Globus pallidus (tissue), 1 donor: Measurements from ENCODE around the gene NECTIN2.

ENCODE experiments used
- DNase-seq: peaks from one replicate; pipeline ENCODE4 v3.0.0-alpha.2; 2015; ENCODE audit warnings: low spot score

NECTIN2 gene

DNA sequence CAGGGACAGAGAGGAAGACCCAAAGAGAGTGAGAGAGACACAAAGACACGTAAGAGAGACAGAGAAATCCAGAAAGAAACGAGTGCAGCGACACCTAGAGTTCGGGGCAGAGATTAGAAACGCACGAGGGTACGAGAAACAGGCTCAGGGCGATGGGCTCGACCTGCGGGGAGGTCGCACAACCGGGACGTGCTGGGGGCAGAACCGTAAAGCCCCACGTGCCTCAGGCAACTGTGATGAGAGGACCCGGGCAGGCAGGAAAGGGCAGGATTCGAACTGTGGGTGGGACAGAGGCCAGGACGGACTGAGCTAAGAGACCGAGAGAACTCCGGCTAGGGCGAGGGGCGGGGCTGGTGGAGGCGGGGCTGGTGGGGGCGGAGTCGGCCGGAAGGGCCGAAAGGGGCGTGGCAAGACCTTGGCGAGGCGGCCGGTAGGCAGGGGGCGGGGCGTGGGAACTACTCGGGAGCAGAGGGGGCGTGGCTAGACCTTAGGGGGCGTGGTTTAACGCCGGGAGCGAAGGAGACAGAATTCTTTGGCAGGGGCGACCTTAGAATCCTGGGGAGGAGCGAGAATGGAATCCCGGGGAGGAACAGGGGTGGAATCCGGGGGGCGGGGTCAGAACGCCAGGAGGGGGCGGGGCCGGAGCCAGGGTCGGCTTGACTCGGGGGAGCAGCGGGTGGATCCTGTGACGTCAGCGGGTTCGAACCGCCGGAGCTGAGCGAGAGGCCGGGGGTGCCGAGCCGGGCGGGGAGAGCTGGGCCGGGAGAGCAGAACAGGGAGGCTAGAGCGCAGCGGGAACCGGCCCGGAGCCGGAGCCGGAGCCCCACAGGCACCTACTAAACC lies at the start of gene NECTIN2:
TSS of gene NECTIN2 (plus strand) at position 686 of the 843 bp plus-strand sequence. CDS start 229 bp downstream, outside the sequence.
- DNase-seq: peak; percentile 76

- no peak for DNase-seq
Measured at GRCh38 chr19:44796701-44797115, 49.4 kb upstream of the NECTIN2 start.

DNA sequence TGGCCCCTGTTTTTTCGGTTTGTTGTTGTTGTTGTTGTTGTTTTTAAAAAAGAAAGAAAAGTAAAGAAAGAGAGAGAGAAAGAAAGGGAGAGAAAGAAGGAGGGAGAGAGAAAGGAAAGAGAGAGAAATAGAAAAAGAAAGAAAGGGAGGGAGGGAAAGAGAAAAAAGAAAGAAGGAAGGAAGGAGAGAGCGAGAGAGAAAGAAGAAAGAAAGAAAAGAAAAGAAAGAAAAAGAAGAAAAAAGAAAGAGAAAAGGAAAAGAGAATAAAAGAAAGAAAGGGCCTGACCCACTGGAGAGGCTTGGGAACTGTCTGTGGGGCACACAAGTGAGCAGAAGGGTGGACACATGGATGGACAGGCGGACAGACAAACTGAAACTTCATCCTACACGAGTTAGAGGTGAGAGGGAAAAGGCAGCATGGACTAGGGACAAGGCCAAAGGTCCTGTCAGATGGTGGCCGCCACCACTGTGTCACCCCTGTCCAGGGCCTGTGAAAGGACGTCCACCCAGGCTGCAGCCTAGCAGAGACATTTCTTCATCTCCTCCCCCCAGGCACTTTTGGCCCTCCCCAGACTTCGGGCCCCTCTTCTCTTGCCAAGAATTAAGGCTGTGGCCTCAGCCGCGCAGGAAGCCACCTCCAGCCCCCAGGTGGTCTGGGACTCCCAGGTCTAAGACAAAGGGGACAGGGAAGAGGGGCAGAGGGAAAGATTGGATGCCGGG lies 46.3 kb upstream of the NECTIN2 start:
- DNase-seq: no peak

GRCh38 chr19:44800461-44800860 lies 45.6 kb upstream of the NECTIN2 start:
- DNase-seq: peak; percentile 41

DNA sequence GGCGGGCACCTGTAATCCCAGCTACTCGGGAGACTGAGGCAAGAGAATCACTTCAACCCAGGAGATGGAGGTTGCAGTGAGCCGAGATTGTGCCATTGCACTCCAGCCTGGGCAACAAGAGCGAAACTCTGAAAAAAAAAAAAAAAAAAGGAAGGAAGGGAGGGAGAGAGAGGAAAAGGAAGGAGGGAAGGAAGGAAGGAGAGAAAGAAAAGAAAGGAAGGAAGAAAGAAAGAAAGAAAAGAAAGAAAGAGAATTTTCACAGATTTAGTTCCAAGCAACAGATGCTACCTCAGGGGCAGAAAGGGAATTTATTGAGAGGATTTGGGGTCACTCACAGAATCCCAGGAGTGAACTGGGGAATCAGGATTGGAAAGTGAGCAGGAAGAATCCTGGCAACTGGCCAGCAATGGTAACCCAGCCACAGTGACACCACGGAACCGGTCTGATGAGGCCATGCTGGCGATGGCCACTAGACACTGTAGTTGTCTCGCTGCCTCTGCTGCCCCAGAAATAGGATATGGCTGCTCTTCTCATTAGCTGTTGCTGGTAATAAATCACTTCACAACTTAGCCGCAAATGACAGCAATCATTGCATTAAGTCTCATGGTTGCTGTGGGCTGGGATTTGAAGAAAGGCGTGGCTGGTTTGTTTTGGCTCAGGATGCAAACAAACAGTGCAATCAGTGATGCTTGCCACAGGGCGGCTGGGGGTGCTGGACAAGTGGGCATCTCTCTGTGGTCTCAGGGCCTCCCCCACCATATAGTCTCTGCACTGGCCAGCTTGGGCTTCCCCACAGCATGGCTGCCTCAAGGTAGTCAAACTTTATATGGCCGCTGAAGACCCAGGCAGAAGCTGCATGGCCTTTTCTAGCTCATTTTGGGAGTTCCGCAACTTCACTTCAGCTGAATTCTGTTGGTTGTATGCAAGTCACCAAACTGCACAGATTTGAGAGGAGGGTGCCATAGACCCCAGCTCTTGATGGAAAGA lies 42.4 kb upstream of the NECTIN2 start:
- no peak for DNase-seq

DNA sequence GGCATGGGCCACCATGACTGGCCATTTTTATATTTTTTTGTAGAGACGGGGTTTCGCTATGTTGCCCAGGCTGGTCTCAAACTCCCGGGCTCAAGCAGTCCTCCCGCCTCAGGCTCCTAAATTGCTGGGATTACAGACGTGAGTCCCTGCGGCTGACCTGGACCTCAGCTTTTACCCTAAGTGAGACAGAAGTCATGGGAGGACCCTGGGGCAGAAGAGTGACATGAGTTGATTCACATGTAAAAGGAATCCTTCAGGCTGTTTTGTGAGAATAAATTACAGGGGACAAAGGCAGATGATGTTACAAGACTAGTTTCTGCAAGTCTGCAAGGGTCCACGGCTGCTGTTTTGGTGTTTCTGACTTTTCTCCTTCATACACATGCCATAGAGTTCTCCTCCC lies 39.8 kb upstream of the NECTIN2 start:
- DNase-seq: no peak

DNA sequence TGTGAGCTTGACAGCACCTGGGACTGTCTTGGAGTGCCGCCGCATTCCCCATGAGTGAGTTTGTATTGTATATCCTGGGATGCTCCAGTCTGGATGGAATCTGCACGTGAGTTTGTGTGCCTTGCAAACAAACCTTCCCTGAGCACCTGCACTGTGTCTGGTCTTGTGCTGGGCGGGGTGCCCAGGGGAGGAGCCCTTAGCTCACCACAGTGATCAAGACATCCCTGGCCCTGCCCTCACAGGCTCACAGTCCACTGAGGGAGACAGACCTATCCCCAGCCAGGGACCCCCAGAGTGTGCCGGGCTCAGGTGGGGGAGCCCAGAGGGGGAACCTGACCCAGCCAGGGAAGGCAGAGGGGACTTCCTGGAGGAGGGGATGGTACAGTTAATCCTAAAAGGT lies 38.9 kb upstream of the NECTIN2 start:
- no peak for DNase-seq

DNA sequence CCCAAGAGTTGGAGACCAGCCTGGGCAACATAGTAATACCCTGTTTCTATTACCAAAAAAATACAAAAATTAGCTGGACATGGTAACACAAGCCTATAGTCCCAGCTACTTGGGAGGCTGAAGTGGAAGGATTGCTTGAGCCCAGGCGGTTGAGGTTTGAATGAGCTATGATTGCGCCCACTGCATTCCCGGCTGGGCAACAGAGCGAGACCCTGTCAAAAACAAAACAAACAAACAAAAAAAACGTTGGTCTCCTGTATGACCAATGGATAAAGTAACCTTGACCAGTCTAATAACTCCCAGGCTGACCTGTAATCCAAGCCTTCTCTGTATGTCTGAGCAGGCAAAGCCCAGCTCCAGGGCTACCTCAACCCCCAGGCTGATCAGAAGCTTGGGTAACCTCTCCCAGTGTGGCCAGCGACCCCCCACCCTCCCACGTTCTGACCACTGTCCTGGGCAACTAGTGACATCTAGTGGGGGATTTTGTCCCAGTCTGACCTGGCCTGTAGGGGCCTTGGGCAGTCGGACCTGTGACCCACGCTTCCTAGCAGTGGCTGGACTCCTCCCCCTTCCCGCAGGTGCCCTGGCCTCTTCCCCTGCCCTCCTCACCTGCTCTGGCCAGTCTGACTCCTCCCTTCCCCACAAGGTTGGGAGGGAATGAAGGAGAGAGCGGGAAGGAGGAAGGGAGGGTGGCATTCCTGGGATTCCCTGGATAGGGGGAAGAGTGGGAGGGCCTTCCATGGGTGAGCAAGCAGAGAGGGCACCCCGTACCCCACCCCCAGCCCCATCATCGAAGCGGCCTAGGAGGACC lies 38.2 kb upstream of the NECTIN2 start:
- DNase-seq: no peak

DNA sequence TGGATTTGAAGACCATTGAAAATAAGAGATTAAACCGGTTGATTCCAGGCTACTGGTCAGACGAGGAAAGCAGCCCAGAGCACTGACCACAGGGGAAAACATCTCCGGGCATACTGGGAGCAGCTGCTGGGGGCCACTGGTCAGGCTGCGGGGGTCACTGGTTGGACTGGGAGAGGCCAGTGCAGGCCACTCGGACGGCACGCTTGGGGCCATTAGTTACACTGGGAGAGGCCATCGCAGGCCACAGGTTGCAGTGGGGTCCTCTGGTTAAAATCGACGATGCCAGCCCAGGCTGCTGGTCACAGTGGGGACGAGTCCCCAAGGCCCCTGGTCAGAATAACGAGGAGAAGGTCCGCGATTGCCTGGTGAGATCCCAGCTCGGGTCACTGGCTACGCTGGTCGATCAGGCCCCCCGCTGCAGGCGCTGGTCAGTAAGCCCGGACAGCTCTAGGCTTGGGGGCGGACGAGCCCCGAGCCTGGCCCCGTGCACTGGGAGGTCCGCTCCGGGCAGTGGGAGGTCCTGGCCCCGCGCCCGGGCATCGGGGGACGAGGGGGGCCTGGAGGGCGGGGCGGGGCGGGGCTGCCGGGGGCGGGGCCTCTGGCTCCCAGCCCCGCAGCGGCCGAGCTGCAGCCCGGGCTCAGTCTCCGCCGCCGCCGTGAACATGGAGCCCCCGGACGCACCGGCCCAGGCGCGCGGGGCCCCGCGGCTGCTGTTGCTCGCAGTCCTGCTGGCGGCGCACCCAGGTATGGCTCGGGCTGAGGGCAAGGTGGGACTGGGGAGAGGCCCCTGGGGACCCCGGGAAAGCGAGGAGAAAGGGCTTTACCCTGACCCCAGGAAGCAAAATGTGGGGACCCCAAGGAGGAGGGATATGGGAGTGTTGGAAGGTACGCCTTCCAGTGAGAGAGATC lies 37.4 kb upstream of the NECTIN2 start, which contains the start of gene BCAM:
TSS of gene BCAM (plus strand) at position 641 of the 909 bp plus-strand sequence. CDS start at position 663, 22 bp downstream.
- DNase-seq: peak; percentile 39

DNA sequence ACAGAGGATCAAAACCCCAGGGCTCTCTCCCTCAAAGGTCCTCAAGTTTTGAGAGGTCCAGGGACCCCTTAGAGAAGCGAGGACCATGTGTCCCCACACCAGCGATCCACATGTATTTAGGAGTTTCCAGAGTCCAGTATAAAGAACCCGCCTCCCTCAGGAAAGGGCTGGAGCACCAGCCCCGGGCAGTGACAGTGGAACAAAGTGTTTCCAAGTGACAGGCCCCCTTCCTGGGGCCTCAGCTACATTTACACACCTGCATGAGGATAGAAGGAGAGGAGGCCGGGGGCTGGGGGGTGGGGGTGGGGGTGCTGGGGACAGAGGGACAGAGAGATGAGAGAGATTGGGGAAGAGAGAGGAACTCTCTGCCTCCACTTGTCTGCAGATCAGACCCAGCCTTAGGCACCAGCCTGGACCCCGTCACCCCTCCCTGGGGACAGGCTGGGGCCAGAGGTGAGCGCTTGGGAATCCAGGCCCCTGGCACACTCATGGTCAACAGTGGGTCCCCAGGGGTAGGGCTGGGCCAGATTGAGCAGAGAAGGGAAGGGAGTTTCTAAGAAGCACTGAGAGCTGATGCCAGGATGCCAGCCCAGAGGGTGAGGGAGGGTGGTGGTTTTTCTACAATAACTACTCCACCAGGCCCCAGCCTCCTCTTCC lies 36.4 kb upstream of the NECTIN2 start:
- DNase-seq: no peak

DNA sequence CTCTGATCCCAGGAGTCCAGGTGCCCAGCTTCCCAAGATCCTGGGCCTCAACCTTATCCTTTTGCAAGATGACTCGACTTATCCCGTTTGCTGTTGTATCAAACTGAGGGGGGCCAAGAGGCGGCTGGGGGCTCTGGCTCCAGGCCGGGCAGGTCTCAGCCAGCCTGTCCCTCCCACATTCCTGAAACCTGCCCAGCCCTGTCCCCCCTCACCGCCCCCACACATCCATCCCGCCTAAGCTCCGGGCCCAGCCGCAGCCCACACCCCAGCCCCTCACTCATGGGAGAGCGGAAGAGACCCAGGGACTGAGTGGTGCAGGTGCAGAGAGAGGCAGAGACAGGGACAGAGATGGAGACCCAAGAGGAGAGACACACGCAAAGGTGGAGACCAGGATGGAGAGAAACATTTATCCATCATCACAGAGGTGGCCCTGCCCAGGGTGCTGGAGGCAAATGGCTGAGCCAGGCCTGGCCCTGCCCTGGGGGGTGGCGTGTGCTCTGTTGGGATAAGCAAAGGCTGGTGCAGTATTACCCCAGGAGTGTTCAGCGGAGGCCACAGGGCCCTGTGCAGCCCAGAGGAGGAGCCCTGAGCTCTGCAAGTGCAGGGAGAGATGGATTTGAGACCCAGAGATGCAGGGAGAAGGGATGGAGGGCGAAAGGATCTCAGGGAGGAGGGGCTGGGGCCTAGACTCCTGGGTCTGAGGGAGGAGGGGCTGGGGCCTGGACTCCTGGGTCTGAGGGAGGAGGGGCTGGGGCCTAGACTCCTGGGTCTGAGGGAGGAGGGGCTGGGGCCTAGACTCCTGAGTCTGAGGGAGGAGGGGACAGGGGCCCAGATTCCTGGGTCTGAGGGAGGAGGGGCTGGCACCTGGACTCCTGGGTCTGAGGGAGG lies 35.6 kb upstream of the NECTIN2 start:
- no peak for DNase-seq

DNA sequence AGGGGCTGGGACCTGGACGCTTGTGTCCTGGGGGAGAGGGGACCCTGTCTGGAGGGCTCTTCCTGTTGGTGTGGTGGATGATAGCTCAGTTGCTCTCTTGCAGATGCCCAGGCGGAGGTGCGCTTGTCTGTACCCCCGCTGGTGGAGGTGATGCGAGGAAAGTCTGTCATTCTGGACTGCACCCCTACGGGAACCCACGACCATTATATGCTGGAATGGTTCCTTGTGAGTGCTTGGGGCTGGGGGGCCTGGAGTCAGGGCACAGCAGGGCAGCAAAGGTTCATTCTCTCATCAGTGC lies 35.0 kb upstream of the NECTIN2 start:
- no peak for DNase-seq

GRCh38 chr19:44812142-44812718 lies 33.9 kb upstream of the NECTIN2 start:
- DNase-seq: no peak

DNA sequence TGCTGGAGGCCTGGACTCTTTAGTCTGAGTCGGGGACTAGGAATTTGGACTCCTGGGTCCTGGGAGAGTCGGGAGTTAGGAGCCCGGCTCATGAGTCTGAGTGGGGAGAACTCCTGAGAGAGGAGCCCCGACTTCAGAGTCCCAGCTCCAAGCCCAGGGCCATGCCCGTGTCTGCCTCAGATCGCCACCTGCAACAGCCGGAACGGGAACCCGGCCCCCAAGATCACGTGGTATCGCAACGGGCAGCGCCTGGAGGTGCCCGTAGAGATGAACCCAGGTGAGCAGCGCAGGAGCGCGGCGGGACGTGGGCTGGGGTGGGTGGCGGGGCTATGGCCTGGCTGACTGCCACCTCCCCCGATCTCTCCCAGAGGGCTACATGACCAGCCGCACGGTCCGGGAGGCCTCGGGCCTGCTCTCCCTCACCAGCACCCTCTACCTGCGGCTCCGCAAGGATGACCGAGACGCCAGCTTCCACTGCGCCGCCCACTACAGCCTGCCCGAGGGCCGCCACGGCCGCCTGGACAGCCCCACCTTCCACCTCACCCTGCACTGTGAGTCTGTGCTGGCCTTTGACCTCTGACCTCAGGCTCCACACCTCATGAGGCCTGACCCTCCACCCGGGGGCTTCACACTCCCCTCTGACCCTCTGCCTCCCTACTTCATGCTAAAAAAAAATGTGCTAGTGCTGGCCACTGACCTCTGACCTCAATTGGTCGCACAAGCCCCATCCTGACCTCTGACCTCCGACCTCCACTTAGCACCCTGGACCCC lies 32.8 kb upstream of the NECTIN2 start:
- no peak for DNase-seq

DNA sequence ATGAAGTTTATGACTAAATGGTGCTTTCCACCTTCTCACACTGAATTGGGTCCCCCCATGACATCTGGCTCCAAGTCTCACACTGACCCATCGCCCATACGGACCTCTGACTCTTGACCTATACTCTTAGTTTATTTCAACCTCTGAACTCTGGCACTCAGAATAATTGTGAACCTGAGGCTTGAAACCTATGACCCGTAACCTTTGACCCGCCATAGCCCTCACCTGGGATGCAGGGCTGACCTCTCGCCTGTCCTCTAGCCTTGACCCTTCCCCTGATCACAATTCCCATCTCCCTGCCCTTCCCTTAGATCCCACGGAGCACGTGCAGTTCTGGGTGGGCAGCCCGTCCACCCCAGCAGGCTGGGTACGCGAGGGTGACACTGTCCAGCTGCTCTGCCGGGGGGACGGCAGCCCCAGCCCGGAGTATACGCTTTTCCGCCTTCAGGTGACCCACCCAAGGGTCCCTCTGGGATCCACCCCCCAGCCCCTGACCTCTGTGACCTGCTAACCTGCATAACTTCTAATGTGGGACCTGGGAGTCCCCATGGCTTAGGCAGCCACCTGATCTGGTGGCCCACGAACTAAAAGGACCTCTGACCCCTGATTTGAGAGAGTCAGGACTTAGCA lies 32.1 kb upstream of the NECTIN2 start:
- DNase-seq: no peak

- no peak for DNase-seq
Measured at GRCh38 chr19:44814517-44814916, 31.6 kb upstream of the NECTIN2 start.

DNA sequence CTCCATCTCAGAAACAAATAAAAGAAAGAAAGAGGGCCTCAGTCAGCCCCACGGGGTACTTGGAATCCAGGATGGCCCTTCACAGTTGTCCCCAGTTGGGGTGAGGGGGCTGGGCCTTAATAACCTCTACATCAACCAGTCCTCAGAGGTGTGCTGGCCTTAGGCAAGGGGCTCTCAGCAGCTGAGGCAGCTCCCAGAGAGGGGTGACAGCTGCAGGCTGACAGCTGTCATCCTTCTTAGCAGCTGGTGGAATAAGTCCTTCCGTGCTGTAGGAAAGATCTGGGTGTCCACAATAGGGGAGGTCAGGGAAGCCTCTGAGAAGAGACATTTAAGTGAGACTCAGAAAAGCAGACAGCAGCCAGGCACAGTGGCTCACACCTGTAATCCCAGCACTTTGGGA lies 29.8 kb upstream of the NECTIN2 start:
- DNase-seq: no peak
